H9 (cell line): ENCODE results near the gene SVOP. TPM values are rescaled to one million over a fixed set of nuclear protein-coding genes. Genes with fewer than 3 reads are reported as not detected.

ENCODE experiments used
- DNase-seq: peaks from one replicate; pipeline ENCODE4 v3.0.0-alpha.2; 2017
- H2AFZ ChIP-seq: one replicate; pipeline ENCODE4 v1.6.1; 2013; ENCODE audit warnings: mild to moderate bottlenecking, low read length, control low read depth, moderate library complexity
- H2AK5ac ChIP-seq: 2 replicates; pipeline ENCODE4 v1.6.1; 2013; ENCODE audit warnings: low read length, control low read depth, mixed read lengths; ENCODE audit not compliant: insufficient read length
- H2BK120ac ChIP-seq: one replicate; pipeline ENCODE4 v1.6.1; 2013; ENCODE audit warnings: low read depth, mild to moderate bottlenecking, low read length, control low read depth, inconsistent platforms; ENCODE audit not compliant: poor library complexity, severe bottlenecking
- H2BK12ac ChIP-seq: 2 replicates; pipeline ENCODE4 v1.6.1; 2013; ENCODE audit warnings: low read length, control low read depth, mixed read lengths, low read depth; ENCODE audit not compliant: insufficient read length
- H2BK15ac ChIP-seq: 2 replicates; pipeline ENCODE4 v1.6.1; 2013; ENCODE audit warnings: low read depth, low read length, control low read depth
- H2BK20ac ChIP-seq: one replicate; pipeline ENCODE4 v1.6.1; 2013; ENCODE audit warnings: low read depth, mild to moderate bottlenecking, low read length, control low read depth, inconsistent platforms; ENCODE audit not compliant: poor library complexity, severe bottlenecking
- H2BK5ac ChIP-seq: 2 replicates; pipeline ENCODE4 v1.6.1; 2013; ENCODE audit warnings: low read length, control low read depth, mixed read lengths; ENCODE audit not compliant: insufficient read length
- H3K14ac ChIP-seq: 2 replicates; pipeline ENCODE4 v1.6.1; 2013; ENCODE audit warnings: low read length, control low read depth; ENCODE audit not compliant: insufficient read depth
- H3K18ac ChIP-seq: 2 replicates; pipeline ENCODE4 v1.6.1; 2013; ENCODE audit warnings: low read depth, mild to moderate bottlenecking, mixed read lengths, low read length, control low read depth; ENCODE audit not compliant: insufficient read length
- H3K23ac ChIP-seq: 2 replicates; pipeline ENCODE4 v1.6.1; 2013; ENCODE audit warnings: low read length, control low read depth, mixed read lengths, low read depth; ENCODE audit not compliant: insufficient read length
- H3K23me2 ChIP-seq: 2 replicates; pipeline ENCODE4 v1.6.1; 2013; ENCODE audit warnings: low read depth, mild to moderate bottlenecking, mixed read lengths, low read length, control low read depth; ENCODE audit not compliant: insufficient read length, poor library complexity, severe bottlenecking
- H3K27ac ChIP-seq: 2 replicates; pipeline ENCODE4 v1.5.1; 2013; ENCODE audit warnings: low read length, control low read depth, mixed read lengths, low read depth; ENCODE audit not compliant: insufficient read length
- H3K27me3 ChIP-seq: 2 replicates; pipeline ENCODE4 v1.6.1; 2013; ENCODE audit warnings: low read length, control low read depth, inconsistent platforms; ENCODE audit not compliant: insufficient read depth
- H3K4ac ChIP-seq: 2 replicates; pipeline ENCODE4 v1.6.1; 2013; ENCODE audit warnings: low read depth, mild to moderate bottlenecking, control low read depth, inconsistent platforms, low read length, moderate library complexity
- H3K4me1 ChIP-seq: 2 replicates; pipeline ENCODE4 v1.6.1; 2013; ENCODE audit warnings: low read length, control low read depth, inconsistent platforms; ENCODE audit not compliant: insufficient read depth
- H3K4me2 ChIP-seq: 2 replicates; pipeline ENCODE4 v1.6.1; 2013; ENCODE audit warnings: low read length, control low read depth, mixed read lengths; ENCODE audit not compliant: insufficient read length, insufficient read depth
- H3K56ac ChIP-seq: 2 replicates; pipeline ENCODE4 v1.6.1; 2013; ENCODE audit warnings: low read depth, mild to moderate bottlenecking, mixed read lengths, low read length, control low read depth; ENCODE audit not compliant: insufficient read length
- H3K79me1 ChIP-seq: 2 replicates; pipeline ENCODE4 v1.6.1; 2013; ENCODE audit warnings: low read depth, mild to moderate bottlenecking, moderate library complexity, low read length, control low read depth, inconsistent platforms; ENCODE audit not compliant: insufficient read depth, poor library complexity, severe bottlenecking
- H3K79me2 ChIP-seq: 2 replicates; pipeline ENCODE4 v1.6.1; 2013; ENCODE audit warnings: low read length, control low read depth, inconsistent platforms; ENCODE audit not compliant: insufficient read depth
- H3K9ac ChIP-seq: 2 replicates; pipeline ENCODE4 v1.6.1; 2013; ENCODE audit warnings: low read length, control low read depth, mixed read lengths; ENCODE audit not compliant: insufficient read length; ENCODE audit errors: extremely low read depth
- H3K9me3 ChIP-seq: one replicate; pipeline ENCODE4 v1.6.1; 2013; ENCODE audit warnings: low read depth, low read length, inconsistent platforms; ENCODE audit not compliant: control insufficient read depth
- H3T11ph ChIP-seq: one replicate; pipeline ENCODE4 v1.6.1; 2013; ENCODE audit warnings: mild to moderate bottlenecking, low read length, control low read depth, inconsistent platforms
- H4K20me1 ChIP-seq: one replicate; pipeline ENCODE4 v1.6.1; 2013; ENCODE audit not compliant: control insufficient read depth, insufficient read length, insufficient read depth
- H4K5ac ChIP-seq: 2 replicates; pipeline ENCODE4 v1.6.1; 2013; ENCODE audit warnings: low read depth, mild to moderate bottlenecking, mixed read lengths, low read length, control low read depth; ENCODE audit not compliant: insufficient read length
- H4K8ac ChIP-seq: replicated peaks from 2 replicates; pipeline ENCODE4 v1.6.1; 2013; ENCODE audit warnings: low read length, control low read depth, mixed read lengths, low read depth; ENCODE audit not compliant: insufficient read length
- H4K91ac ChIP-seq: 2 replicates; pipeline ENCODE4 v1.6.1; 2013; ENCODE audit warnings: low read depth, mild to moderate bottlenecking, moderate library complexity, mixed read lengths, low read length, control low read depth; ENCODE audit not compliant: insufficient read length
- H3K27ac Mint-ChIP-seq, 3 experiments: 2 replicates in 2 of 3; 3 replicates in 1 of 3; pipeline ENCODE4 v1.8.0; 2020 to 2021; ENCODE audit warnings: mixed read lengths in 3 of 3, mild to moderate bottlenecking in 1 of 3, moderate library complexity in 1 of 3
- H3K27me3 Mint-ChIP-seq: 2 replicates; pipeline ENCODE4 v1.8.0; 2021; ENCODE audit warnings: low read depth, mild to moderate bottlenecking, moderate library complexity, mixed read lengths
- H3K36me3 Mint-ChIP-seq, 3 experiments: 2 replicates in 2 of 3; 3 replicates in 1 of 3; pipeline ENCODE4 v1.8.0; 2020 to 2021; ENCODE audit warnings: low read depth in 3 of 3, mixed read lengths in 3 of 3; ENCODE audit not compliant: insufficient read depth in 1 of 3
- H3K4me1 Mint-ChIP-seq, 2 experiments: 2 replicates each; pipeline ENCODE4 v1.8.0; 2020; ENCODE audit warnings: mixed read lengths in 2 of 2
- H3K4me3 Mint-ChIP-seq, 2 experiments: 2 replicates in 1 of 2; 3 replicates in 1 of 2; pipeline ENCODE4 v1.8.0; 2020 to 2021; ENCODE audit warnings: mild to moderate bottlenecking in 2 of 2, mixed read lengths in 2 of 2, moderate library complexity in 1 of 2
- H3K9me3 Mint-ChIP-seq, 2 experiments: 2 replicates in 1 of 2; 3 replicates in 1 of 2; pipeline ENCODE4 v1.8.0; 2020; ENCODE audit warnings: mild to moderate bottlenecking in 2 of 2, mixed read lengths in 2 of 2, moderate library complexity in 1 of 2
- WGBS: extraction: QIAGEN DNeasy Blood & Tissue Kit; methylation state at CpG from one replicate; pipeline ENCODE4 v1.1.7; 2013; ENCODE audit warnings: missing lambda C conversion rate, low lambda C conversion rate, mixed read lengths; ENCODE audit not compliant: insufficient read length; ENCODE audit errors: extremely low coverage; 5-methylcytosine and 5-hydroxymethylcytosine counted together
- total RNA-seq: library from RNA; stranded (reverse); gene quantifications from 2 replicates; pipeline ENCODE4 v1.2.1, GENCODE V29; 2021
- TF ChIP-seq, protein P1 (sequence below): fragments of 200-600 bp; sonication (generic); conservative IDR thresholded peaks from 3 replicates; pipeline ENCODE4 v1.8.0; 2021; ENCODE audit warnings: antibody characterized with exemption, mild to moderate bottlenecking

The SVOP gene
- total RNA-seq, 1 experiment from 2014 or later = 0.15 TPM

DNA sequence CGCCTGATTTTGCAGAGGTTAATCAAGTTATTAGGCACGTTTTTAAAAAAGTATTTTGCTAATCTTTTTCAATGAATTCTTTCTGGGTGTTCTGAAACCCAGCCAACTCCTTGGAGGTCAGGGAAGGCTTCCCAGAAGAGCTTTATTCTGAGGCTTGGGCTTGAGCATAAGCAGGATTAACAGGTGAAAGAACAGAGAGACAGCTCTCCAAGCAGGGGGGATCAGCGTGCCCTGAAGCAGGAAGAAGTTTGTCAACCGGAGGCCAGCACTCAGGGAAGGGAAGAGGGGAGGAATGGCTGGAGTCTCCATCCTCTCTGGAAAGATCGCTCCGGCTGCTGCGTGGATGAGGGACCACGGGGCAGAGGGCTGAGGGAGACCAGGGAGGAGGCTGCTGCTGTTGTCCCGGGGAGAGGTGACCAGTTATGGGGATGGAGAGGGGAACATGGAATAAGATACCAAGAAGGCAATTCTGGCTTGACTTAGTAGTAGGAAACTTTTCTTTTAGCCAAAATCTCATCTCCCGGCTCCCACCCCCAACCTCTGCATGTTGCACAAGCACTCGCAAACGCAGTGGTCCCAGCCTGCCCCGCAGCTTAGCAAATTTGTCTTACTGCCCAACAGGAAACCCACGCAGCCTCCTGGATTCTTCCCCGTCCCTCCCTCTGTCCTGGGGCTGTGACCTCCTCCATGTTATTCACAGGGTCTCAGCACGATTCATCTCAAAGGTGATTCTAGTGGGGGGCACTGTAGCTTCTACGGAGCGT is 162.4 kb downstream of the SVOP start:
- Histone ChIP-seq H3K4me2 (peak overlapping the region; percentile 71), H3K27ac (no peak overlapping the region), H3K9me3 (no peaks in the 10 kb centered on the region), H4K20me1 (no peaks in the 10 kb centered on the region), H2BK12ac (no peak overlapping the region), H2AFZ (no peak overlapping the region), H3K18ac (no peak overlapping the region), H4K5ac (no peak overlapping the region), H2AK5ac (no peak overlapping the region), H3K4ac (no peak overlapping the region), H2BK120ac (no peak overlapping the region), H2BK15ac (no peak overlapping the region), H3K79me2 (no peaks in the 10 kb centered on the region; the same call in 1 of the 2 replicates), H4K8ac (no peak overlapping the region), H3K56ac (no peak overlapping the region), H2BK20ac (no peak overlapping the region), H3K9ac (peak overlapping the region; percentile 9), H2BK5ac (no peak overlapping the region), H4K91ac (no peak overlapping the region), H3K23ac (no peak overlapping the region), H3K14ac (no peak overlapping the region), H3K79me1 (no peaks in the 10 kb centered on the region), H3T11ph (no peak overlapping the region), H3K4me1 (peaks cover 5% of the 10 kb centered on the region; the same call in 1 of the 2 replicates), H3K23me2 (peaks cover 13% of the 10 kb centered on the region), H3K27me3 (no peaks in the 10 kb centered on the region)
- Mint-ChIP-seq H3K4me1 (peaks cover 36 to 38% of the 10 kb centered on the region in 2 experiments), H3K27me3 (peaks cover 6% of the 10 kb centered on the region), H3K9me3 (peaks cover 10 to 11% of the 10 kb centered on the region in 2 experiments; a peak in 4 of 5 replicates), H3K27ac (peak overlapping the region in 1 of 3 experiments; percentile 89; a peak in 2 of 7 replicates), H3K4me3 (peak overlapping the region; percentile 71 to 78), H3K36me3 (peaks cover 13 to 25% (median 20%) of the 10 kb centered on the region in 3 experiments)
- no CpG with 5 or more reads among the region's 18 CpGs for WGBS
- DNase-seq = no peak
- TF ChIP-seq, protein P1, sequence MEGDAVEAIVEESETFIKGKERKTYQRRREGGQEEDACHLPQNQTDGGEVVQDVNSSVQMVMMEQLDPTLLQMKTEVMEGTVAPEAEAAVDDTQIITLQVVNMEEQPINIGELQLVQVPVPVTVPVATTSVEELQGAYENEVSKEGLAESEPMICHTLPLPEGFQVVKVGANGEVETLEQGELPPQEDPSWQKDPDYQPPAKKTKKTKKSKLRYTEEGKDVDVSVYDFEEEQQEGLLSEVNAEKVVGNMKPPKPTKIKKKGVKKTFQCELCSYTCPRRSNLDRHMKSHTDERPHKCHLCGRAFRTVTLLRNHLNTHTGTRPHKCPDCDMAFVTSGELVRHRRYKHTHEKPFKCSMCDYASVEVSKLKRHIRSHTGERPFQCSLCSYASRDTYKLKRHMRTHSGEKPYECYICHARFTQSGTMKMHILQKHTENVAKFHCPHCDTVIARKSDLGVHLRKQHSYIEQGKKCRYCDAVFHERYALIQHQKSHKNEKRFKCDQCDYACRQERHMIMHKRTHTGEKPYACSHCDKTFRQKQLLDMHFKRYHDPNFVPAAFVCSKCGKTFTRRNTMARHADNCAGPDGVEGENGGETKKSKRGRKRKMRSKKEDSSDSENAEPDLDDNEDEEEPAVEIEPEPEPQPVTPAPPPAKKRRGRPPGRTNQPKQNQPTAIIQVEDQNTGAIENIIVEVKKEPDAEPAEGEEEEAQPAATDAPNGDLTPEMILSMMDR = no peak

Other genes with a start within 250 kb of the SVOP start
- 21.8 and 24.0 TPM in 2 replicates for gene SSH1, start 163.5 kb downstream of the SVOP start, total RNA-seq
- not detected in 2 replicates for gene DAO, start 141.0 kb downstream of the SVOP start, total RNA-seq
- gene USP30, start 31.5 kb upstream of the SVOP start, total RNA-seq = 6.3 and 7.8 TPM in 2 replicates
- 23.7 and 24.4 TPM in 2 replicates for gene ALKBH2, start 72.4 kb upstream of the SVOP start, total RNA-seq
- gene UNG, start 76.5 kb upstream of the SVOP start, total RNA-seq = 188 and 195 TPM in 2 replicates
- 14.2 and 17.3 TPM in 2 replicates for gene ACACB, start 95.5 kb upstream of the SVOP start, total RNA-seq